ENCODE measurements around the gene IFNA2.
"Not testable (repeated sequence)": the region's sequence is repeated elsewhere in the genome, so short reads cannot be mapped to it uniquely, and the experiment has no call there.

Gene IFNA2

DNA sequence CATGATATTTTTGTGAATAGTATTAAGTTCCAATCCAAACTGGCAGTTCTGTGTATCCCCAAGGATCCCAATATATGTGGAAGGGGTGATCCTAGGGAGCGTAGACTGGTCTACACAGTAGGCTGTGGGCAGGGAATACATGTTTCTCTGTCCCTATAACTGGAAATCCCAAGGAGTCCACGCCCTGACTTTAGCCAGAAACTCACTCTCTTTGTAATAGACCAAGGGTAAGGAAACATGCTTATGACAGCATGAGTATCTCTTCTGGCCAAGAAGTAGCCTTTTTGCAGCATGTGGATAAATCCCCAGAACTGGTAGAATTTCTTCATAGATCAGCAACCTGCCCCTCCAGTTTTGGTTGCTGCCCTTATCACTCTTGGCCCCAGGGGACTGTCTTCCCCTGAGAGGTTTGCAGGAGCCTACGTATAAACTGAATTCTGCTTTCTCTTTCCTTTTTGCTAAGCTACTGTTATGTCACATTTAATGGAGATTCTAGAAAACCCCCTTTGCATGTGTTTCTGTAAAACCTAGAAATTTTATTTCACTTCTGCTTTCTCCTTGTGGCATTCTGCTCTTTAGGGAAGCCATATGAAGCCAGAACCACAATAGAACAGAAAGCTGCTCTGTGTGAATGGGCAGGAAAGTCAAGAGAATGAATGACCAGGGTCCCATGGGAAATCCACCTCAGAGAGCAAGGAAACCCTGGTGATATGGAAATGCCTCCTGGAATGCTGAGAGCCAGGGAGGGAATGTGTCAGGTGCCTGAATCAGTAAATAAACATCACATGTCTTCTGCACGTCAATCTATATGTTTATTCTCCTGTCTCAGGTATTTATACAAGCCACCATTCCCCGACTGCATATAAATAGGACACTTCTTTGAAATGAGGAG lies 3.5 kb downstream of the IFNA2 start:
- DNase-seq: peak; percentile 24

DNA sequence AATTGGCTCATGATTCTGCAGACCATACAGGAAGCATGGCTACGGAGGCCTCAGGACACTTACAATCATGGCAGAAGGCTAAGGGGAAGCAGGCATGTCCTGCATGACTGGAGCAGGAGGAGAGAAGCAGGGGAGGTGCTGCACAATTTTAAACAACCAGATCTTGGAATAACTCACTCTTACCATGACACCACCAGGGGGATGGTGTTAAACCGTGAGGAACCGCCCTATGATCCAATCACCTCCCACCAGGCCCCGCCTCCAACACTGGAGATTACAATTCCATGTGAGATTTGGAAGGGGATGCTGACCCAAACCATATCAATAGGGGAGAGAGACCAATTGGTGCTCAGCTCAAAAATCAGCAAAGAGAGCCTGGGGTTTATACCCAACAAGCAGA lies 13.7 kb downstream of the IFNA2 start:
- DNase-seq: not testable (repeated sequence)

DNA sequence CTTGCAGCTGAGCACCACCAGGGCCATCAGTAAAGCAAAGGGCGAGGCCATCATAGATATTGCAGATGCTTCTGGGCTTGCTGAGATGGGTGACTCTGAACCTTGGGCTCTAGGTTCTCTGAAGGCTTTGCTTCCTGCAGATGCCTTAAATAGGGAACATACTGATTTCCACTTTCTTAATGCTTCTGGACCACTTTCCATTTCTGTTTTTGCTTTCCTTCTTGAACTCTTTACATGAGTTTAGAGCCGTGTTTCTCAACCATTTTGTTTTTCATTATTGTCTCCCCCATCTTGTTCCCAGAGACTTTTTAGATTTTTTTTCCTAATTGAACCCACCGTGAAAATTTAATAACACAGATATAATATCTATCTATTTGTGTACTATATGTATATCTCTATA lies 17.2 kb downstream of the IFNA2 start, which contains the start of gene IFNA13:
Gene IFNA13, minus strand, starts transcription at position 101 of the 400 bp plus-strand sequence. Its CDS starts 47 bp downstream, at position 54.
- no peak for DNase-seq

DNA sequence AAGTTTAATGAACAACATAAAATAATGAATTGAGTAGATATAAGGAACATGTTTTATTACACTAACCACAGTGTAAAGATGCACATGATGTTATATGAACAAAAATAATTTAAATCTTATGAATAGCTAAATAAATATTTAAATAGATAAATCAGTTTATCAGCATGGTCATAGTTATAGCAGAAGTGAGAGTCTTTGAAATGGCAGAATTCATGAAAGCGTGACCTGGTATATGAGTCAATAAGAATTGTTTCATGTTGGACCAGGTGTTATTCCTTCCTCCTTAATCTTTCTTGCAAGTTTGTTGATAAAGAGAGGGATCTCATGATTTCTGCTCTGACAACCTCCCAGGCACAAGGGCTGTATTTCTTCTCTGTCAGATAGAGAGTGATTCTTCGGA lies 18.0 kb downstream of the IFNA2 start:
- not testable (repeated sequence) for DNase-seq

DNA sequence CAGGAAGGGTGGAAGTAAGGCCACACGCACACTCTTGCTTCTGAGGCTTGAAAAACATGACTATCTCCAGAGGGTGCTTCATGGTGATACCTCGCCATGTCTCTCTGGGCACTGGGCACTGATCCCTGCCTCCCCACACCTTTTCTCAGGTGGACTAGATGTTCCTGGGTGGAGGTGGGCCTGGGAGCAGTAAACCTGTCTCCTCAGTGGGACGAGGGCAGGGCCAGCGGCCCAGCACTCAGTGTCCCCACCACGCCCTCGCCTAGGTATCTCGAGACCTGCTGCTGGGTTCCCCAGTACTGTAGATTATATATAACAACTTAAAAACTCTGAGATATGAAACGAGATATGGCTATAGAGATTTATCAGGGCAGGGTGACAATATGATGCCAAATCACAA lies 22.9 kb downstream of the IFNA2 start:
- DNase-seq: no peak

DNA sequence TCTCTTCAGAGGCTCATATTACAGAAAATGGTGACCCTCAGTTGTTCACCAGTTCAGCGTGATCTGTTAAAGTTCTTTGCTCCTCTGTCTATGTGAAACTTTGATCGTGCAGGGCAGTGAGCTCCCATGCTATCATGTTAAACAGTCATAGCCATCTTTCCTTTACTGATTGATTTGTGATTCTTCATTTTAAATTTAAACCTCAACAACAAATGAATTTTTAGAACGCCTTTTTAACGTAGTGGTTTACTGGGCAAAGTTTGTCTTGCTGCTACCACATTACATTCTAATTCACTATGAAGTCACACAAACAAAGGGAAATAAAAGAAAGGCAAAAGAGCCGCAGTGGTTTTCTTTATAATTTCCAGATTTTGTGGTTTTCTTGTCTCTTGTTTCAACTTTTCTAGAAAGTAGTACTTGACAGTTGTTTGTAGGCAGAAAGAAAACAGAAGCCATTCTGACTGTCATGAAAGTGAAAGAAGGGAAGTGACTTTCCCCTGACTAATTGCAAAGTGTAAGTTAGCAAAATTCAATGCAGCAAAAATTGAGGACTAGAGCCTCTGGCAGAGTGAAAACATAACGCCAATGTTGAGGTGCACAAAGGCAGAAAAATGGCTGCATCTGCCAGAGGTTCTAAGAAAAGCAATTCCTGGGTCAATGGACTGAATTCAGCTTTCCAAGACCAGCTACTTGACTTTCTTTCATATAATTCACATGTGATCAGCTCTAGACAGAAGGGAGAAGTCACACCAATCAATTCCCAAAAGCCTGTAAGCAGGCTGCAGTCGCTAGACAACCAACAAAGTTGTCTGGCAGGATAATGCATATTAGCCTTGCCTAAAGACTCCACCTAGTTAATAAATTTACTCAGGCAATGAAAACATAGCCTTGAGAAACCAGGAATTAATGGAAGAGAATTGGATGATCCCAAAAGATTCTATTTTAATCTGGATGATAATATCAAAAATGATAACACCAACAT lies 27.4 kb downstream of the IFNA2 start:
- DNase-seq: no peak

DNA sequence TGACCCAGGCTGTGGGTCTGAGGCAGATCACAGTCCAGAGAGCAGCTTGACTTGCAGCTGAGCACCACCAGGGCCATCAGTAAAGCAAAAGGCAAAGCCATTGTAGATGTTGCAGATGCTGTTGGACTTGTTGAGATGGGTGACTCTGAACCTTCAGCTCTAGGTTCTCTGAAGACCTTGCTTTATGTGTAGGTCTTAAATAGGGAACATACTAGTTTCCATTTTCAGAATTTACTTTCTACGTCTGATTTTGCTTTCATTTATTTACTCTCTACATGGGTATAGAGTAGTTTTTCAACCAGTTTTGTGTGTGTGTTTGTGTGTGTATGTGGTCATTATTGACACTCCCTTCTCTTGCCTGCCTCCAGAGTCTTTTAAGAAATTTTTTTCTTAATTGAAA lies 34.4 kb downstream of the IFNA2 start, which contains the start of gene IFNA6:
Gene IFNA6, minus strand, starts transcription at position 101 of the 400 bp plus-strand sequence. Its CDS starts 0 bp downstream, at position 101.
- no peak for DNase-seq

DNA sequence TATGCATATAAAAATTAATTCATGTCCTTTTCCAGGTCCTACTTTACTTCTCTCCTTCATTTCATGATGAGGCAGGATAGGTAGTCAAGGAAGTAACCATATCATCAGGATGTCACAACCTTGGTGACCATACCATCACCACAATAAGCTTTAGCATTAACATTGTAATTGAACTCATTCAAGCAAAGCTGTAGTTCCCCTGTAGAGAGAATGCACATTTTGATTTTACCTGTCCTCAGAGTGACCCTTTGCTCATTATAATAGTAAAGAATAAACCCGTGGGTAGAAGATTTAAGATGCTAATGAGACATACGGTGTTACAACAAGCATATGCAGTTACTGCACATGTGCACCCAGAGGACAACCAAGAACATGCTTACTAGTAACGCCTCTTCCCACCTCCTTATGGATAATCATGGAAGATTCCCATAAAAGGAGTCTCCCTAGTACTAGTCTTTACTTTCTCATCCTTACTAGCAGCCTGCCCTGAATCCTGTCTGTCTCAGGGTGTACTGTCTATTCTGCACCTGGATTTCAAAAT lies 36.7 kb downstream of the IFNA2 start:
- DNase-seq: no peak

DNA sequence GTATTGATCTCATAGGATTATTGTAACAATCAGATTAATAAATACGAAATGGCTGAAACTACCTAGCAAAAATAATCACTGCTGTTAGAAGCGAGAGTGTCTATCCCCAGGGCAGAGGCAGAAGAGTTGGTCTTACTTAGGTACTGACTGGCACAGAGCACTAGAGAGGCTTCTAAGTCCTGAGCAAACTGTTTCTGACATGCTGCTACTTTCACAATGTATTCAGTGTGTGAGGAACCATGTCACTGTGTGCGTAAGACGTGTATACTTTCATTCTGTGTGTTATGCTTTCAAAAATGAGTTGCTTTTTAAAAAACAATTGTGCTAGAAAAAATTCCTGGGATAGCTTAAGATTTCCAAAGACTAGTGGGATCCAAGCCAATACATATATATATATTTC lies 44.5 kb downstream of the IFNA2 start:
- DNase-seq: no peak

DNA sequence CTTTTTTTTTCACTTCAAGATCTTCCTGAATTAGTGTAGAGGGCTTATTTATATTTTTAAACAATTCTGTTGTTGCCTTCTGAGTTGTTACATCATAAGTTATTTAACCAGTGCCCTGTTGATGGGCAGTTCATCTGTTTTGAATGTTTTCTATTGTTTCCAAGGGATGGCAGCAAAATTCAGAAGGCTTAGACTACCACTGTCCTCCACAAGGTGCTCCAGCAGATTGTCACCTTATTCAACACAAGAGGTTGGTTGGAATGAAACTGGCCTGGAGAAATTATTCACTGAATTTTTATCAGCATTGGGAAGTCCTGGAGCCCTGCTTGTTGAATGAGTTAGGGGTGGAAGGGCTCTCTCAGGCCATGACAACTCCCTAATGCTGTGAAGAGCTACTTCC lies 48.7 kb downstream of the IFNA2 start:
- no peak for DNase-seq

DNA sequence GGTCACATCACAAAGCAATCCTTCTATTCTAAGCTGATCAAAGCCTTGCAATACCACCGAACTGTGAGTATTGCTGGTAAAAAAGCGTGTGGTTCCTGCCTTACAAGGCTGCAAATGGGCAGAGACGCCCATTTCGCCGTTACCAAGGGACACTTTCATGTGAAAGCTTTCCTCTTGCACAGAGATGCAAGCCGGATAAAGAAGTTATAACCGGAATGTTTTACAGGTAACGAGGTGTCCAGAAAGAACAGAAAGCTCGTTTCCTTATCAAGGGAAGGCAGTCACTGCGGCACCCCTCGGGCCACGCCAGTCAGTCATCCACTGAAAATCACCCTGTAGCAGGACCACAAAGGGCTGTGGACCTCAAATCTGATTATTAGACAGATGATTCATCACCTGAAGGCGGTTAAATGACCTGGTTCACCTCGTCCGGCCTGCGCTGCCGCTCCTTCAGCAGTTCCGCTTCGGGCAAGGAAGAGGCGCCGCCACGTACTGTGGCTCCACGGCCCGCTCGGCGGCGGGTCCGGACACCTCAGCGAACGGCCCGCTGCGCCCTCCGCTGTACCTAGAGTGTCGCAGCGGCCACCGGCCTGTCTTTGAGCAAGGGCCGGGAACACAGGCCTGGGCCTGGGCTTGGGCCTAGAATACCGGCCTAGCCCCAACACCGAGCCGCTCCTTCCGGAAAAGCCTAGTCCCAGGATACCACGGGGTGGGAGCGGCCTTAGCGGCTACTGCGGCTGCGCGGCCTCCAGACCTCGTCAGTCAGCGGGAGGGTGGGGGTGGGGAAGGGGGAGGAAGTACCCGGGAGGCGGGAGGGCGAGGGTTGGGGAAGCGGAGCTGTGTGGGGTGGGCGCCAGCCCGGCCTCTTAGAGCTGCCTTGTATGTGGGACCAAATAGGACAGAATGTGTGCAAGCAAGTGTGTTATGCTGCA lies 50.2 kb downstream of the IFNA2 start, which contains the start of gene KLHL9:
Gene KLHL9, minus strand, starts transcription at position 704 of the 932 bp plus-strand sequence. Its CDS starts 545 bp downstream, at position 159.
- DNase-seq: peak; percentile 69
